SK-N-SH treated with all-trans-retinoic acid at 6 μM for 48 hours (cell line): ENCODE results near the gene NQO1.

Experiments
- ATAC-seq: fragments of 200-7000 bp; cut with Tn5 transposase; 3 replicates; pipeline ENCODE4 v1.9.1; 2020; ENCODE audit warnings: mild to moderate bottlenecking, moderate library complexity
- BACH2 ChIP-seq: fragments of 250-450 bp; sonication (Bioruptor Pico); IDR thresholded peaks from 2 replicates; pipeline ENCODE4 v1.9.0; 2021; ENCODE audit warnings: mild to moderate bottlenecking, borderline replicate concordance
- CREB5 ChIP-seq: fragments of 250-450 bp; sonication (Bioruptor Pico); IDR thresholded peaks from 2 replicates; pipeline ENCODE4 v1.5.1; 2020; ENCODE audit warnings: low read depth, mild to moderate bottlenecking, moderate library complexity
- CSDC2 ChIP-seq: fragments of 250-450 bp; sonication (Bioruptor Pico); IDR thresholded peaks from 2 replicates; pipeline ENCODE4 v1.5.0; 2020; ENCODE audit warnings: mild to moderate bottlenecking, moderate library complexity
- CSRNP3 ChIP-seq: fragments of 250-450 bp; sonication (Bioruptor Pico); IDR thresholded peaks from 2 replicates; pipeline ENCODE4 v1.5.1; 2021; ENCODE audit warnings: mild to moderate bottlenecking, moderate library complexity
- GLIS3 ChIP-seq: fragments of 250-450 bp; sonication (Bioruptor Pico); IDR thresholded peaks from 2 replicates; pipeline ENCODE4 v1.5.0; 2020; ENCODE audit warnings: mild to moderate bottlenecking, moderate library complexity
- ISL1 ChIP-seq: fragments of 250-450 bp; sonication (Bioruptor Pico); IDR thresholded peaks from 2 replicates; pipeline ENCODE4 v2.1.2; 2022; ENCODE audit warnings: mild to moderate bottlenecking, moderate library complexity
- OSR1 ChIP-seq: fragments of 250-450 bp; sonication (Bioruptor Pico); IDR thresholded peaks from 2 replicates; pipeline ENCODE4 v1.8.0; 2022; ENCODE audit warnings: moderate library complexity, mild to moderate bottlenecking, inconsistent platforms
- POU6F1 ChIP-seq: fragments of 250-450 bp; sonication (Bioruptor Pico); IDR thresholded peaks from 2 replicates; pipeline ENCODE4 v1.8.0; 2021; ENCODE audit warnings: low read depth, mild to moderate bottlenecking, moderate library complexity, borderline replicate concordance
- PPARA ChIP-seq: fragments of 250-450 bp; sonication (Bioruptor Pico); IDR thresholded peaks from 2 replicates; pipeline ENCODE4 v1.5.0; 2020; ENCODE audit warnings: mild to moderate bottlenecking, borderline replicate concordance
- RARB ChIP-seq: fragments of 250-450 bp; sonication (Bioruptor Pico); IDR thresholded peaks from 2 replicates; pipeline ENCODE4 v1.8.0; 2021; ENCODE audit warnings: mild to moderate bottlenecking, moderate library complexity
- SNAI2 ChIP-seq: fragments of 250-450 bp; sonication (Bioruptor Pico); IDR thresholded peaks from 2 replicates; pipeline ENCODE4 v1.5.0; 2020; ENCODE audit warnings: mild to moderate bottlenecking, moderate library complexity
- TCF4 ChIP-seq: fragments of 250-450 bp; sonication (Bioruptor Pico); IDR thresholded peaks from 2 replicates; pipeline ENCODE4 v1.8.0; 2021; ENCODE audit warnings: mild to moderate bottlenecking, moderate library complexity, borderline replicate concordance
- TOX ChIP-seq: fragments of 250-450 bp; sonication (Bioruptor Pico); IDR thresholded peaks from 2 replicates; pipeline ENCODE4 v1.8.0; 2021; ENCODE audit warnings: mild to moderate bottlenecking, moderate library complexity, borderline replicate concordance
- TSHZ2 ChIP-seq: fragments of 250-450 bp; sonication (Bioruptor Pico); IDR thresholded peaks from 2 replicates; pipeline ENCODE4 v1.5.0; 2020; ENCODE audit warnings: mild to moderate bottlenecking, moderate library complexity
- ZC3H10 ChIP-seq: fragments of 250-450 bp; sonication (Bioruptor Pico); IDR thresholded peaks from 2 replicates; pipeline ENCODE4 v1.5.1; 2021; ENCODE audit warnings: mild to moderate bottlenecking, moderate library complexity
- ZFP30 ChIP-seq: fragments of 450-650 bp; formaldehyde crosslinking; IDR thresholded peaks from 2 replicates; pipeline ENCODE4 v1.5.0; 2022; ENCODE audit warnings: mild to moderate bottlenecking, moderate library complexity
- ZNF565 ChIP-seq: fragments of 450-650 bp; formaldehyde crosslinking; conservative IDR thresholded peaks from 2 replicates; pipeline ENCODE4 v1.5.0; 2020; ENCODE audit warnings: low read depth, mild to moderate bottlenecking, moderate library complexity
- ZNF8 ChIP-seq: fragments of 450-650 bp; formaldehyde crosslinking; IDR thresholded peaks from 2 replicates; pipeline ENCODE4 v1.5.0; 2020; ENCODE audit warnings: mild to moderate bottlenecking, moderate library complexity

The NQO1 gene

GRCh38 chr16:69672315-69672997 lies 53.9 kb downstream of the NQO1 start (continued):
- no peak for TF ChIP-seq POU6F1 (CRISPR knock-in tag)
- TF ChIP-seq RARB (CRISPR knock-in tag): no peak
- no peak for TF ChIP-seq ZFP30 (CRISPR knock-in tag)
- peak; percentile 44; the same call in 1 of the 2 replicates for TF ChIP-seq TCF4 (CRISPR knock-in tag)
- no peak for TF ChIP-seq TOX (CRISPR knock-in tag)
- no peak for TF ChIP-seq ZNF8 (CRISPR knock-in tag)
- no peak for TF ChIP-seq ZC3H10
- TF ChIP-seq GLIS3 (CRISPR knock-in tag): no peak
- TF ChIP-seq ISL1: peak; percentile 90
- TF ChIP-seq CSDC2 (CRISPR knock-in tag): no peak
- TF ChIP-seq TSHZ2 (CRISPR knock-in tag): no peak
- TF ChIP-seq BACH2: no peak
- TF ChIP-seq SNAI2 (CRISPR knock-in tag): no peak
- no peak for TF ChIP-seq CREB5 (CRISPR knock-in tag)

GRCh38 chr16:69669577-69669976 lies 56.8 kb downstream of the NQO1 start:
- TF ChIP-seq ZC3H10 (peak; percentile 9; the same call in 1 of the 2 replicates), ZNF565 (CRISPR knock-in tag) (no peak)

GRCh38 chr16:69663846-69664245 lies 62.5 kb downstream of the NQO1 start:
- ATAC-seq: no peak
- TF ChIP-seq RARB (CRISPR knock-in tag) (no peak), PPARA (no peak), TSHZ2 (CRISPR knock-in tag) (no peak), ZNF565 (CRISPR knock-in tag) (no peak), POU6F1 (CRISPR knock-in tag) (no peak)

More at GRCh38 chr16:69669577-69669976, 56.8 kb downstream of the NQO1 start:
- ATAC-seq: no peak; the same call in 2 of the 3 replicates

GRCh38 chr16:69662901-69663300 lies 63.5 kb downstream of the NQO1 start:
- no peak for ATAC-seq
- TF ChIP-seq SNAI2 (CRISPR knock-in tag): no peak
- TF ChIP-seq TSHZ2 (CRISPR knock-in tag): no peak
- no peak for TF ChIP-seq OSR1 (CRISPR knock-in tag)
- no peak for TF ChIP-seq CSRNP3
- TF ChIP-seq ISL1: no peak
- TF ChIP-seq PPARA: no peak
- TF ChIP-seq ZC3H10: no peak
